Activated CD8-positive, alpha-beta memory T cell treated with anti-CD3 and anti-CD28 coated beads, Interleukin-2, amount 50 U/mL, for 4 hours (primary cell): ENCODE data around the gene MTMR11.
"Not testable (repeated sequence)": the region's sequence is repeated elsewhere in the genome, so short reads cannot be mapped to it uniquely, and the experiment has no call there.

ENCODE experiments used
- DNase-seq: peaks from one replicate; pipeline ENCODE4 v3.0.0-alpha.2; 2020

MTMR11 gene

GRCh38 chr1:149936170-149936991 lies at the start of gene MTMR11:
MTMR11 (minus strand) TSS chr1:149936879; CDS start chr1:149936647, 232 bp downstream.
- DNase-seq = no peak

GRCh38 chr1:149979972-149980540 lies 43.4 kb upstream of the MTMR11 start:
- DNase-seq = no peak

GRCh38 chr1:149979245-149979971 lies 42.7 kb upstream of the MTMR11 start:
- DNase-seq = no peak

GRCh38 chr1:149978547-149979023 lies 41.9 kb upstream of the MTMR11 start:
- DNase-seq = no peak

- no peak for DNase-seq
These were observed 40.7 kb upstream of the MTMR11 start for GRCh38 chr1:149977345-149977744.

- no peak for DNase-seq
These were observed 35.9 kb upstream of the MTMR11 start for GRCh38 chr1:149972547-149972946.

- no peak for DNase-seq
These were observed 31.0 kb upstream of the MTMR11 start for GRCh38 chr1:149967646-149968045.

GRCh38 chr1:149967041-149967440 lies 30.4 kb upstream of the MTMR11 start:
- no peak for DNase-seq

- DNase-seq = no peak
These were observed 29.7 kb upstream of the MTMR11 start for GRCh38 chr1:149966405-149966804.

GRCh38 chr1:149965440-149965839 lies 28.8 kb upstream of the MTMR11 start:
- no peak for DNase-seq

GRCh38 chr1:149963358-149963757 lies 26.7 kb upstream of the MTMR11 start:
- no peak for DNase-seq

- DNase-seq = no peak
These were observed 26.1 kb upstream of the MTMR11 start for GRCh38 chr1:149962736-149963135.

GRCh38 chr1:149962039-149962647 lies 25.5 kb upstream of the MTMR11 start:
- peak; percentile 31 for DNase-seq

GRCh38 chr1:149957548-149957947 lies 20.9 kb upstream of the MTMR11 start:
- not testable (repeated sequence) for DNase-seq

GRCh38 chr1:149949911-149950310 lies 13.2 kb upstream of the MTMR11 start:
- DNase-seq = no peak

- DNase-seq = no peak
These were observed 8.5 kb upstream of the MTMR11 start for GRCh38 chr1:149945206-149945605.

GRCh38 chr1:149942885-149943284 lies 6.2 kb upstream of the MTMR11 start:
- DNase-seq = no peak

GRCh38 chr1:149942207-149942606 lies 5.5 kb upstream of the MTMR11 start:
- DNase-seq = no peak

- DNase-seq = no peak
These were observed 3.7 kb upstream of the MTMR11 start for GRCh38 chr1:149940427-149940826.

GRCh38 chr1:149938668-149939003 lies 2.0 kb upstream of the MTMR11 start:
- DNase-seq = not testable (repeated sequence)

- no peak for DNase-seq
These were observed 1.1 kb upstream of the MTMR11 start for GRCh38 chr1:149937759-149938158.

- DNase-seq = no peak
These were observed 470 bp upstream of the MTMR11 start for GRCh38 chr1:149936992-149937705.

- DNase-seq = no peak
These were observed 2.3 kb downstream of the MTMR11 start for GRCh38 chr1:149934356-149934755.
